Amygdala (tissue), 56 donors: ENCODE measurements around the gene GPRC5A.
"Not testable (repeated sequence)": the region's sequence is repeated elsewhere in the genome, so short reads cannot be mapped to it uniquely, and the experiment has no call there.

Source experiments
- DNase-seq, 56 donors: peaks; one replicate each; lab custom pipeline; 2025; lab: John Stamatoyannopoulos, UW

The GPRC5A gene, protein sequence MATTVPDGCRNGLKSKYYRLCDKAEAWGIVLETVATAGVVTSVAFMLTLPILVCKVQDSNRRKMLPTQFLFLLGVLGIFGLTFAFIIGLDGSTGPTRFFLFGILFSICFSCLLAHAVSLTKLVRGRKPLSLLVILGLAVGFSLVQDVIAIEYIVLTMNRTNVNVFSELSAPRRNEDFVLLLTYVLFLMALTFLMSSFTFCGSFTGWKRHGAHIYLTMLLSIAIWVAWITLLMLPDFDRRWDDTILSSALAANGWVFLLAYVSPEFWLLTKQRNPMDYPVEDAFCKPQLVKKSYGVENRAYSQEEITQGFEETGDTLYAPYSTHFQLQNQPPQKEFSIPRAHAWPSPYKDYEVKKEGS

DNA sequence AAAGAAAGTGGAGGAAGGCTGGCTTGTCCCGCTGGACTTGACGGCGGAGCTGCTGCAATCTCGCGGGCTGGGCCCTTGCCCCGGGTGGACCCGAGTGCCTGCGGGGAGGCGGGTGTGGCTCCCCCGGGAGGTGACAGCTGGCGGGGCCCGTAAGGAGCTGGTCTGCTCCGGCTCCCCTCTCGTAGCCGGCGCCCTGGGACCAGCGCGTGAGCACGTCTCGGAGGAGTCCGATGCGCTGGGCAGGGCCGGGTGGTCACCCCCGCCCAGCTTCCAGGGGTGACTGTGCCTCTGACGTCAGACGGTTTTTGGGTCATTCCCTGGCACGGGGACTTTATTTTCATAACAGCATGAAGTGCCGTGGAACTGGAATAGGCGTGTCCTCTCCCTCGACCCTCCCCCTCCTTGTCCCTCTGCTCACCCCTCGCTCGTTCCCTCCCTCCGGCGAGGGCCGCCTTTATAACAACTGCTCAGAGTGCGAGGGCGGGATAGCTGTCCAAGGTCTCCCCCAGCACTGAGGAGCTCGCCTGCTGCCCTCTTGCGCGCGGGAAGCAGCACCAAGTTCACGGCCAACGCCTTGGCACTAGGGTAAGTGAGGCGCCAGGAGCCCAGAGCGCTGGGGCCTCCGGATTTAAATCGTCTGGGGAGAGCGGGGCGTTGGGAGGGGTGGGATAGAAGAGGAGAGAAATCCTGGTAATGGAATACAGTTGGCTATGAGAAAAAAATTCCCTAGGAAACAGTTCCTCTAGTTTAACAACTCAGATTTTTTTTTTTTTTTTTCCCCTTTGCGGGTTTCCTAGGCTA, at the start of gene GPRC5A:
Gene GPRC5A, plus strand, starts transcription at position 483 of the 801 bp plus-strand sequence. CDS start 16,688 bp downstream, outside the sequence.
- DNase-seq = peak in 15 of 56 donors; percentile 4 to 82 (median 21)

DNA sequence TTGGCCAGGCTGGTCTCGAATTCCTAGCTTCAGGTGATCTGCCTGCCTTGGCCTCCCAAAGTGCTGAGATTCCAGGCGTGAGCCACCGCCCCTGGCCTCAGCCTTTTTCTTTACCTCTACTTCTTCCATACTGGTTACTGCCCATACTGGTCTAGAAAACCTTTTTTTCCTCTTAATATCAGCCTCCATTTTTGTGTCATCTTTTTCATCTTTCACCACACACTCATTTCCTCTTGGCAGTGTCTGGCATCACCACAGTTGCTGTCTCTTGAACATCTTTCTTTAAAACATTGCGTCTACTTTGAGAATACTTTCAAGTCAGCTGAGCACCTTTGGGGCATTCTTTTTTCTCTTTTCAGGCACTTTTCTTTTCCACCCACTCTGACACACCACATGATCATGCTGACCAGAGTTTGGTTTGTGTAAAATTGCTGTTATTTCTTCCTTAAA, 45.5 kb upstream of the GPRC5A start:
- DNase-seq = no peak

DNA sequence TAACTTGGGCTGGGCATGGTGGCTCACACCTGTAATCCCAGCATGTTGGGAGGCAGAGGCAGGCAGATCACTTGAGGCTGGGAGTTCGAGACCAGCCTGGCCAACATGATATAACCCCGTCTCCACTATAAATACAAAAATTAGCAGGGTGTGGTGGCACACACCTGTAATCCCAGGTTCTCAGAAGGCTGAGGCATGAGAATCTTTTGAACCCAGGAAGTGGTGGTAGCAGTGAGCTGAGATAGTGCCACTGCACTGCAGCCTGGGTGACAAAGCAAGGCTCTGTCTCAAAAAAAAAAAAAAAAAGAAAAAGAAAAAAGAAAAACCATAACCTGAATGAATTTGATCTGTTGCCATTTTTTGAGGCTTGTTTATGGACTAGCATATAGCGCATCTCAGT, 44.6 kb upstream of the GPRC5A start:
- DNase-seq = not testable (repeated sequence)

DNA sequence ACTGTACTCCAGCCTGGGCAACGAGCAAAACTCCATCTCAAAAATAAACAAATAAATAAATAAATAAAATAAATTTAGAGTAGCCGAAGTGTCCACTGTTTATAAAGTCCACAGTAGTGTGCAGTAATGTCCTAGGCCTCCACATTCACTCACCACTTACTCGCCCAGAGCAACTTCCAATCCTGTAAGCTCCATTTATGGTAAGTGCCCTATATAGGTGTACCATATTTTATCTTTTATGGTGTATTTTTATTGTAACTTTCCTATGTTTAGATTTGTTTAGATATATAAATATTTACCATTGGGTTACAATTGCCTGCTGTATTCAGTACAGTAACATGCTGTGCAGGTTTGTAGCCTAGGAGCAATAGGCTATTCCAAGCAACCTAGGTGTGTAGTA, 37.9 kb upstream of the GPRC5A start:
- no peak for DNase-seq

DNA sequence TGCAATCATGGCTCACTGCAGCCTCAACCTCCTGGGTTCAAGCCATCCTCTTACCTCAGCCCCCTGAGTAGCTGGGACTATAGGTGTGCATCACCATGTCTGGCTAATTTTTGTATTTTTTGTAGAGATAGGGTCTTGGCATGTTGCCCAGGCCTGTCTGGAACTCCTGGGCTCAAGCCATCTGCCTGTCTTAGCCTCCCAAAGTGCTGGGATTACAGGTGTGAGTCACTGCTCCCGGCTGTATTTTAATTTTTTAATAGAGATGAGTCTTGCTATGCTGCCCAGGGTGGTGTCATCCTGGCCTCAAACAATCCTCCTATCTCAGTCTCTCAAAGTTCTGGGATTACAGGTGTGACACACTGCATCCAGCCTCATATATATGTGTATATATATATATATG, 31.7 kb upstream of the GPRC5A start:
- no peak for DNase-seq

DNA sequence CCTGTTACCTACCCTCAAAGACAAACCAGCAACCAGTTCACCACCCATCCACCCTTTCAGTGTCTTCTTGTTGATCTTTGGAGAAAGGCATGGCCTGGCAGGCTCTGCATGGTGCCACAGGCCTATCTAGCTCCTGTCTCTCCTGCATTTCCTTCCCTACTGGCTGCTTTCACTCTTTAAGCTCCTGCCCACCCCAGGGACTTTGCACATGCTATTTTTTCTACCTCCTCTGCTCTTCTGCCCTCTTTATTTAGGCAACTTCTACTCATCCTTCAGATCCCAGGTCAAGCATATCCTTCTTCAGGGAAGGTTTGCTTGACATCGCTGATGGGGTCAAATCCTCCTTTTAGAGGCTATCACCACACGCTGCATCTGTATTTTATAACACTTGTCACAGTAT, 27.1 kb upstream of the GPRC5A start:
- DNase-seq = no peak

DNA sequence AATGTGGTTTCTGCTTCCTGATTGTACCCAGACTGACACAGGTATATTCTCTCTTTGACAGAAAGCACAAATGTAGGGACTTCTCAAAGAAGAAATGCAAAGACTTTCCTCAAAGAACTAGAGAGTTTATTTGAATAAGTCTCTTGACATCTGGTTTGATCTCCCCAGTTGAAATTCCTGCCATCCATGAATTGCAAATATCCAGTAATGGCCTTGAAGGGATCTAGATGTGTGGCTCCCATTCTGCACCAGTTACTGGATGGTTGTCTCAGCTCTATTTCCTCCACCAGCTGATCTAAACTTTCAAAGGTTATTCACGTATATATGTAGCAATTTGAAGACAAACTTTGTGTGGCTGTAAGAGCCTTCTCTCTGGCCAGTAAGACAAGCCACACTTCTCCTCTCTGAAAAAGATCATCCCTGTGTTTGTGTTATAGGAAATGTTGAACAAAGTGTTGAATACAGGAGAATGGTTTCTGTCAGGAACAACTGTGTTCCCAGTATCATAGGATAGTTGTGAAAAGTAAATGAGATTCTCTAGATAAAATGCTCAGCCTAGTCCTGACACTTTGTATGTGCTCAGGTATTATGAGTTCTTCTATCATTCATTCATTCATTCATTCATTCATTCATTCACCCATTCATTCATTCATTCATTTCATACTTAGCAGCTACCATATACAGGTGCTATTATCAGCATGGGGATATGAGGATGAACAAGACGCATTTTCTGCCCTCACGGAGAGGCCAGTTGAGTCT, 22.7 kb upstream of the GPRC5A start:
- DNase-seq = no peak

DNA sequence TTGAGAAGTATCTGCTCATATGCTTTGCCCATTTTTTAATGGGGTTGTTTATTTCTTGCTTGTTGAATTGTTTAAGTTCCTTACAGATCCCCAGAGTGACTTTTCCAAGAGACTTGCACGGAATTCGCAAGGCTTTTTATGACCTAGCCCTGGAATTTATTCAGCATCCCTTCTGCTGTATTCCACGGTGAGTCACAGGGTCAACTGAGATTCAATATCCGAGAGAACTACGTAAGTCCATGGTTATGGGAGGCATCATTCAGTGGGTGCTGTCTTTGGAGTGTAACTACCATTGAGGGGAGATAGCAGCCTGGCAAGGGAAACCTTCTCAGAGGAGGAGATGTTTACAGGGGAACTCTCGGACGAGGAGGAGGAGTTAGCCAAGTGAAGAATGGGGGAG, 20.9 kb upstream of the GPRC5A start:
- DNase-seq = no peak

DNA sequence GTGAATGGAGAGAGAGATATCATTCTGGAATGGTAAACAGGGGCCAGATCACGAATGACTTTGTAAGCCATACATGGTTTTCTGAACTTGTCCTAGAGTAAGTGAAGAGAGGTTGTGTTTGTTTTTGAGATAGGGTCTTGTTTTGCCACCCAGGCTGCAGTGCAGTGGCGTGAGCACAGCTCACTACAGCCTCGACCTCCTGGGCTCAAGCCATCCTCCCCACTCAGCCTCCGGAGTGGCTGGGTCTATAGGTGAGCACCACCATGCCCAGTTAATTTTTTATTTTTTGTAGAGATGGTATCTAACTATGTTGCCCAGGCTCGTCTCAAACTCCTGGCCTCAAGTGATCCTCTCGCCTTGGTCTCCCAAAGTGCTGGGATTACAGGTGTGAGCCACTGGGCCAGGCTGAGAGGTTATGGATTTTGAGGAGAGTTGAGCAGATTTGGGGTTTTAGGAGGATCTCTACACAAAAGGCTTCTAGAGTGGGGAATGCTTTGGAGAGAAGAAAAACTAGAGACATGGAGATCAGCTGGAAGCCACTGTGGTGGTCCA, 19.7 kb upstream of the GPRC5A start:
- no peak for DNase-seq

DNA sequence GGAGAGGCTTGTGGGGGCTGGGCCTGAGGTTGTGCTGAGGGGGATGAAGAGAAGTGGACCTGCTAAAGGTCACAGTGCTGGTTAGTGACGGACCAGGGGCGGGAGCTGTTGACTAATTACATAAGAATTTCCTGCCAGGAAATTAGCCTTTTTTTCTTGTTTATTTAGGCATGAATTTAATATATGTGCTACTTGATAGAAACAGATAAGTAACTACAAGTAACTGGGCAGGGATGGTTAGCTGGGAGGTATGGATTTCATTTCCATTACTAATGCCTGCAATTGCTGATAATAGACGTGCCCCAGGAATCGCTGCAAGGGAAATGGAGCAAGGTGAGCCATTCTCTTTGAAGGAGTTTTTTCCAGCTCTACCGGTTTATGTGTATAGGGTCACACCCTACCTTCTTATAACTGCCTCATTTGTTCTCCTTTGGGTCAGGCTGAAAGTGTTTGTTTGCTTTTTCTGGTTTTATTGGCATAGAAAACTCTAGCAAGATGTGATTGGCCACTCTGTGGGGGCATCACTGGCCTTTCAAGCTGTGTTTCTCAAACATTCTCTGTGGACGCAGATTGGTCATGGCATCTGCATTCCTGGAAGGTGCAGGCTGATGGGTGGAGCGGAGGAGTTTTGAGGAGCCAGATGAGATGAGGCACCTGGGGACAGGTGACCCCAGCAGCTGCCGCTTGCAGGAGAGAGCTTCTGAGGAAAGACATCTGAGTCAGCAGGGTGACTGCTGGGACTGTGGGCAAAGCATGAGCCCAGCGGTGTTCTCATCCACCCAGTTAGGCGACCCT, 19.0 kb upstream of the GPRC5A start:
- DNase-seq = no peak

DNA sequence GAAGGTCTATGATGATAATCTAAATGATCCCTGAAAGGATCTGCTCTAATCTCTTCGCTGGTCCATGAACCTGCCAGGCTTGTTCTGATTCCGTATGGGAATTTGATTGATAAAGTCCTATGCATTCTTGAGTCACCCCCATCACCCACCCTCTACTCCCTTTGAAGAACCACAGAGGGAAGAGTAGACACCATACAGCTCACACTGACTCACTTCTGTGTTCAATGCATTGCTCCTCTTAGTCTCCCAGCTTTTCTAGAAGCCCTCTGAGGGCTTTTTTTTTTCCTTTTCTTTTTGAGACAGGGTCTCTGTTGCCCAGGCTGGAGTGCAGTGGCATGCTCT, 18.5 kb upstream of the GPRC5A start:
- DNase-seq = no peak

DNA sequence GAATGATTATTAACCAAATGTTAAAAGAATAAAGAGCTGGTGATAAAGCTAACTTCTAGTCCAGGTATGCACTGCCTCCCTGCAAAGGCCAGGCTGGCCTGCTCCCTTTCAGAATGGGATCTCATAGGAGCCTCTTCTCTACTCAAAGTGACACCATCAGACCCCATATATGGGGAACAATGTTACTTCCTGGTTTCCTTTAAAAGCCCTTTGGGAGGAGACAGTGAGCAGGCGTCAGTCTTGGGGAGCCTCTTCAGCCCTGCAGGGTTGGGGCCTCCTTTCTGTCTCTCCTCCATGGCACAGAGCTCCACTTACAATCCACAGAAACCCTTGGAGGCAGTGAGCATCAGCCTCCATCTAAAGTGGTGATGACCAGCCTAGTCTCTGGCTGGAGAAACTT, 17.3 kb upstream of the GPRC5A start:
- no peak for DNase-seq

DNA sequence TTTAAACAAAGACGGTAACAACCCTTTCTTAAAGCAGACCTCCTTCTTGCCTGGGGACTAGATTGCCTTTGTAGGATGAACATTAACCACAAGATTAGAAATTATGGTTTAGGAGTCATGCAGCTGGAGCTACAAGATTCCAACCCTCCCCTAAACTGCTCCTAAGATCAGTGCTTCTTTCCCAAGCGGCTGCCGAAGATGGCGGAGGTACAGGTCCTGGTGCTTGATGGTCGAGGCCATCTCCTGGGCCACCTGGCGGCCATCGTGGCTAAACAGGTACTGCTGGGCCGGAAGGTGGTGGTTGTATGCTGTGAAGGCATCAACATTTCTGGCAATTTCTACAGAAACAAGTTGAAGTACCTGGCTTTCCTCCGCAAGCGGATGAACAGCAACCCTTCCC, 16.1 kb upstream of the GPRC5A start:
- DNase-seq = not testable (repeated sequence)

DNA sequence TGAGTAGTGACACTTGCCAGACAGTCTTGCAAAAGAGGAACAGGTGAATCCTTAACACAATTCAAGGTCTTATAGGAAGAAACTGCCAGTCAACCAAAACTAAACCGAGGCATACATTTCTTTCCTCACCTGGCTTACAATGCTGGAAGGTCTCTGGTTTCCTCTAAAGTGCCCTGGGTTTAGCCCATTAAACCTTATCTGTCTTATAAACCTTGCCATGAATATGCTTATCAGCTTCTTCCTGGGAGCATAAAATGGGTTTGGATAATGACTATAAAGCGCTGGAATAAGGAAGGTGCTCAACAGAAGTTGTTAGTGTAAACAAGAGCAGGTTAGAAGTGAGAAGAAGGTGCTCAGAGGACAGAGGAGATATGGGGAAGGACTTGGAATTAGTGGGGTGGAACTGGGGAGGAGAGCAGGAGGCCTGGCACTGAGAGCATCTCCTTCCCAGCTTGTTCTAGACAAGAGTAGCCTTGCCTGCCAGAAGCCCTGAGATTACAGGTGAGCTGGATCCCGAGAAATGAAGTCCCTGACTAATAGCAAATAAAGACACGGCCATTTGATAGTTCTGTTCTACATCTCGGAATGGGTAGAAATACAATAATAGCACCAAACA, 14.1 kb upstream of the GPRC5A start:
- DNase-seq = no peak

DNA sequence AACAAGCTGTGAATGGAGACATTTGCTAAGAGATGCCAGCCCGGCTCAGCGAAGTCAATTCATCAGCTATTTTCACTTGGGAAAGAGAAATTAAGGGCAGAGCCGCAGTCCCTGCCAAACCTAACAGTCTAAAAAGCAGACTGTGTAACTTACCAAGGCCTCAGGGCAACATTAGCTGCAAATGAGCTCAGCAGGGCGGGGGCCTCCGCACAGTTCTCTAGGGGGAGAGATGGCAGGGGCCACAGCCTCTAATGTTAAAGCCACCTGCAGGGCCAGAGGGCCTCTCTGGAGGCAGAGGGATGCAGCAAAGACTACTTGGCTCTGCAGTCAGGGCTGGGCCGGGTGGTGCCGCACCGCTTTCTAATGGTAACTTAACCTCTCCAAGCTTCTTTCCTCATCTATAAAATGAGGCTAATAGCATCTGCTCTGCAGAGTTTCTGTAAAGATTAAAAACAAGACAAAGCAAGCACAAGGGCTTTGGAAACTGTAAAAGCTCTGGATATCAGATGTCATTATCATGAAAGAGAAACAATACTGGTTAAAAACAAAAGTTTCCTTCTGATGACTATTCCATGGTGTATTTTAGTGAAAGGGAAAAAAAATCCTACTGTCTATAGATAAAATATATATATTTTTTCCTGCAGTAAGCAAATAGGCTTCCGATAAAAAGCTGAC, 13.4 kb upstream of the GPRC5A start:
- DNase-seq = no peak

DNA sequence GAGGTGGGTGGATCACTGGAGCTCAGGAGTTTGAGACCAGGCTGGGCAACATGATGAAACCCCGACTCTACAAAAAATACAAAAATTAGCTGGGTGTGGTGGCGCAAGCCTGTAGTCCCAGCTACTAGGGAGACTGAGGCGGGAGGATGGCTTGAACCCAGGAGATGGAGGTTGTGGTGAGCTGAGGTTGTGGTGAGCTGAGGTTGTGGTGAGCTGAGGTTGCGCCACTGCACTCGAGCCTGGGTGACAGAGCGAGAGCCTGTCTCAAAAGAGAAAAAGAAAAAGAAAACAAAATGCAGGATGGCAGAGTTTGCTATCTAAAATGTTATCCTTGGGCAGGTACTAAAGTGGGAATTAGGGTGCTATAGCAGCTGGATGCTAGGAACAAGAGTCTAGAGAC, 10.8 kb upstream of the GPRC5A start:
- DNase-seq = no peak

DNA sequence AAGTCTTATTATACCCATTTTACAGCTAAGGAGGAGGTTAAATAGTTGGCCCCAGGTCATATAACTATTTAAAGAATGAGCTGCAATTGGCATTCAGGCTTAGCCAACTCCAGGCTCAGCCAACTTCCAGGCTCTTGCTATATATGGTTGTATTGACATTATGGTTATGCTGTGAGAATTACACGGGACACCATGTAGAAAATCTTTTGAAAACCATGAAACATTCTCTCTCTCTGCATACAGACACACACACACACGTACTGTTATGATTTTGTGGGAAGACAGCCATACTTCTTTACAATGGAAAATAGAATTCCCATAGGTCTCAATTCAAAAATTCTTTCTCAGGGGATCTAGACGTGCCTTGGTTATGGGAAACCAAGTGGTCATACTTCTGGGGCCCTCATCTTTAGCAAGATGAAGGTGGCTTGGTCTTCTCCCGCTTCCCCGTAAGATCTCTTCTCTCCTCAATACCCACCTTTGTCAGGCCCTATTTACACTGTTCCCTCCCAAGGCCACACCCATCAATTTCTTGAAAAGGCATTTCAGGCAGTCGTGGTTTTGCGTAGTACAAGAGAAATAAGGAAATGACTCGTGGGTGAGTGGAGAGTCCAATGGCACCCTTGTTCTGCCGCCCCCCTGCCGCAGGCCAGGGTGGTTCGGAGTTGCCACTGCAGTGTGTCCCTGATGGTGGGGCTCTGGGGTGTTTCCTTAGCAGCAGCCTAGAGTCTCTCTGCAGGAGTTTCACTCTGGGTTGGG, 10.0 kb upstream of the GPRC5A start:
- DNase-seq = no peak

DNA sequence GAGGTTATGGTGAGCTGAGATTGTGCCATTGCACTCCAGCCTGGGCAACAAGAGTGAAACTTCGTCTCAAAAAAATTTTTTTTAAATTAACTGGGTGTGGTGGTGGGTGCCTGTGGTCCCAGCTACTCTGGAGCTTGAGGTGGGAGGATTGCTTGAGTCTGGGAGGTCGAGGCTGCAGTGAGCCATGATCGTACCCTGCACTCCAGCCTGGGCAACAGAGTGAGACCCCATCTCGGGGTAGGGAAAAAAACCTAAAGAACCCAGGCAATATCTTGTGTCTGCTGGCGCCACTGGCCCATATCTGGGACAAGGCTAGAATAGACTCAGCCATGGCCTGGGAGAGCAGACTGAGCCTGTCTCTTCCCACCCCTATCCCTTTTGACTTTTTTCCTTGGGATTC, 9.1 kb upstream of the GPRC5A start:
- DNase-seq = no peak
